IPS DF 6.9 (cell line): ENCODE results near the gene SYTL2.

Experiments used
- DNase-seq: peaks from one replicate; pipeline ENCODE4 v3.0.0-alpha.2; 2013; ENCODE audit warnings: low read depth, low spot score
- H3K27ac ChIP-seq: one replicate; pipeline ENCODE4 v1.5.1; 2013; ENCODE audit warnings: low read length, control low read depth
- H3K27me3 ChIP-seq: 2 replicates; pipeline ENCODE4 v1.6.1; 2013; ENCODE audit warnings: mild to moderate bottlenecking, low read length; ENCODE audit not compliant: control insufficient read depth, insufficient read depth
- H3K36me3 ChIP-seq: 2 replicates; pipeline ENCODE4 v1.6.1; 2013; ENCODE audit warnings: low read length; ENCODE audit not compliant: control insufficient read depth, insufficient read depth
- H3K4me1 ChIP-seq: 2 replicates; pipeline ENCODE4 v1.6.1; 2013; ENCODE audit warnings: low read length; ENCODE audit not compliant: control insufficient read depth, insufficient read depth
- H3K4me3 ChIP-seq: 2 replicates; pipeline ENCODE4 v1.5.1; 2013; ENCODE audit warnings: mild to moderate bottlenecking, low read length
- H3K9me3 ChIP-seq: 2 replicates; pipeline ENCODE4 v1.6.1; 2013; ENCODE audit warnings: low read length, inconsistent platforms; ENCODE audit not compliant: control insufficient read depth, insufficient read depth
- WGBS: extraction: QIAGEN DNeasy Blood & Tissue Kit; methylation state at CpG from one replicate; pipeline ENCODE4 v1.1.7; 2013; ENCODE audit warnings: mixed read lengths, missing lambda C conversion rate; ENCODE audit not compliant: insufficient read length, insufficient coverage; 5-methylcytosine and 5-hydroxymethylcytosine counted together

SYTL2 gene

DNA sequence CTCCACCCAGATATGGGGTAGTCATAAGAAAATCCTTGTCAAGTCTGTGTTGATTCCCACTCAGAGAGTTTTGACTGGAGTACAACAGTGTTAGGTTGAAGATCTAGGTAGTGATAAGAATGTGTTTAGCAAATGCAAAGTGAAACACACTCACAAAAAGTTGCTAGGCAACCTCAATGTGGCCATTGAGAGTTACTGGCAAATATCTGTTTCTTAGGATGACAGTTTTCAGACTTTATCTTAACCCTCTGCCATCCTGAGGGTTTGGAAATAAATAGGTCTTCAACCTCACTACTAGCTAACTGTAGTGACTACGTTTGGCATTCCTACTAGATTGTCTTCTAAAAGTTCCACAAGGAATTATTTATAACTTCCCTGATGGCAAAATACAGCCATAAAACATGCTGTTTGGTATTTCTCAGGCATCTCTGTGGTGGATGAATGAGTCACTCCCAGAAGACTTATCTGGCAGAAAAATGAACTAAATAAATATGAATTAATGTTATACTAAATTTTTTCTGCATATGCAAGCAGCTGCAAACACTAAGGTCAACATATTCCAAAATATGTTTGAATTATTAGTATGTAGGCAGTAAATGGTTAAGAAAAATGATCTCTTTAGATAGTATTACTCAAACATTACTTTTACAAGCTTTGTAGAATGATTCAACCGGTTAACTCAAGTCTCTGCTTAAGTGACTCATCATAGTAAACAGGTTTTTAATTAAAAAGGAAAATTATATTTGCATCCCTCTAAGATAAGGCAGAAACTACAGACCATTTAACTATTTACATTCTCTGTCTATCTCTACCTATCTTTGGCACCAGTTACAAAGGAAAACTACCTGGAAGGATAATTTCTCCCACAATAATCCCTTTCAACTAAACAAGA is 17.1 kb upstream of the SYTL2 start:
- Histone ChIP-seq H3K27me3 (no peaks in the 10 kb centered on the region), H3K4me1 (no peaks in the 10 kb centered on the region), H3K27ac (no peak overlapping the region), H3K4me3 (no peak overlapping the region), H3K36me3 (no peaks in the 10 kb centered on the region), H3K9me3 (no peaks in the 10 kb centered on the region)
- no CpG with 5 or more reads among the region's 2 CpGs for WGBS
- DNase-seq: no peak

DNA sequence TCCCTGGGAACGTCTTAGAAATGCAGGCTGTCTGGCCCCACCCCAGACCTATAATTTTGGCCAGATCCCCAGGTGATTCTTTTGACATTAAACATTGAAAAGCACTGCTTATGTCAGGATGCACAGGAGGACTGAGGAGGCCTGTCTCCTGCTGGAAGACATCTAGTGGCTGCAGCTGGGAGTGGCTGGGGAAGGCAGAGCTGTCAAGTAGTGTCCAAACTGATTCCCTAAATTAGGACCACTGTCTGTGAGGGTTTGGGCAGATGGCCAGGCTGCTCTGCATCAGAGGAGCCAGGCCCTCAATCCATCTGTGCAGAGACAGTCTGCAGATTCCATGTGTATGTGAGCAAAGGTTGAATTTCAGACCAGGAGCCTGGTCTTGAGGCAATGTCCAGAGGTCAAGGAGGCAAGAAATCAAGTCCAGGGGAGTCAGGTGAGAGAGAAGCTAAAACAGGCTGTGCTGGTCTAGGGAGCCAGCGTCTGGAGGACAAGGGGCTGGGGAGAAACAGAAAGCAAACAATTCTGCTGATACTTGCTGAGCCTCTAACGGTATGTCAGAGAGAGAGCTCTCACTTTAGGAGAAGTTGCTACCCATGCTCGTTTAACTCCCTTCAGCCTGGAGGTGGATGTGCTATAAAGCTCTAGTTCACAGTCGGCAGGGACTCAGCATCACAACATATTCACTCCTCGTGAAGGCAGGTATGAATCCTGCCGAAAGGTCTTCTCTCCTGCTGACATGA is 15.3 kb upstream of the SYTL2 start:
- no peak overlapping the region for H3K27ac ChIP-seq
- no peaks in the 10 kb centered on the region for H3K4me1 ChIP-seq
- DNase-seq: no peak
- H3K36me3 ChIP-seq: no peaks in the 10 kb centered on the region
- H3K27me3 ChIP-seq: no peaks in the 10 kb centered on the region
- no CpG with 5 or more reads among the region's 7 CpGs for WGBS
- H3K4me3 ChIP-seq: no peak overlapping the region
- no peaks in the 10 kb centered on the region for H3K9me3 ChIP-seq

DNA sequence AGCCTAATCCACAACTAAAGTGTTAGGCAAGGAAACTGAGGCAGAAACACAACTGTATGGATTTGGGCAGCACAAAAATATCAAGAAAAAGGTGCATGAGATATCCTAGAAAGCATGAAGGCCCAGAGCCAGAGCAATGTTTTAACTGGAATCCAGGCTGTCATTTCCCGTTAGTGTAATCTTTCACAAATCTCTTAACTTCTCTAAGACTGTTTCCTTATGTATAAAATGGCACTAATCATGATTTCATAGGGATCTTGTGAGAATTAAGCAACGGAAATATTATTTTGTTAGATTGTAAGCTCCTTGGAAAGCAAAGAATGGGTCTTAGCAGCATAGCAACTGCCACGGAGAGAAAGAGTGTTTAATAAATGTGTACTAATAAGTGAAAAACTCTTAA is 14.7 kb upstream of the SYTL2 start:
- Histone ChIP-seq H3K4me3 (no peak overlapping the region), H3K27me3 (no peaks in the 10 kb centered on the region), H3K4me1 (no peaks in the 10 kb centered on the region), H3K9me3 (no peaks in the 10 kb centered on the region), H3K36me3 (no peaks in the 10 kb centered on the region), H3K27ac (no peak overlapping the region)
- no peak for DNase-seq
- no CpG with 5 or more reads among the region's 3 CpGs for WGBS

DNA sequence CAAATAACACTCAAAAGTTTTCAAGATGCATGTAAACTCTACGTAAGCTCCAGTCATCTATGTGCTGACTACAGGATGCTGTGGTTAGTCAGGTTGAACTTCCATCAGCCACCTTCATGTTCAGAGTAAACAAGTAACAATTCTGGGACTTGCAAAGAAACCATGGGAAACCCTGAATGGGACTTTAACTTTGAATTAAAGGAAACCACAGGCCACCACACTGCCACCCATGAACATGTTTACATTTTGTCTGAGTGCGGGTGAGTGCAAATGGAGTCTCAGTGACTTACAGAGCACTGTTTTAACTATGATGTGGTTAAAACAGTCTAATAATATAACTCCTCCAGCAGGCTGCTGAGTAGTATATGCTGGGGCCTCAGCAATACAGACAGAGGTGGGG is 12.9 kb upstream of the SYTL2 start:
- H3K36me3 ChIP-seq: no peaks in the 10 kb centered on the region
- WGBS: no CpG with 5 or more reads among the region's 2 CpGs
- DNase-seq: no peak
- H3K4me1 ChIP-seq: no peaks in the 10 kb centered on the region
- no peak overlapping the region for H3K4me3 ChIP-seq
- no peaks in the 10 kb centered on the region for H3K9me3 ChIP-seq
- H3K27me3 ChIP-seq: no peaks in the 10 kb centered on the region
- H3K27ac ChIP-seq: no peak overlapping the region

DNA sequence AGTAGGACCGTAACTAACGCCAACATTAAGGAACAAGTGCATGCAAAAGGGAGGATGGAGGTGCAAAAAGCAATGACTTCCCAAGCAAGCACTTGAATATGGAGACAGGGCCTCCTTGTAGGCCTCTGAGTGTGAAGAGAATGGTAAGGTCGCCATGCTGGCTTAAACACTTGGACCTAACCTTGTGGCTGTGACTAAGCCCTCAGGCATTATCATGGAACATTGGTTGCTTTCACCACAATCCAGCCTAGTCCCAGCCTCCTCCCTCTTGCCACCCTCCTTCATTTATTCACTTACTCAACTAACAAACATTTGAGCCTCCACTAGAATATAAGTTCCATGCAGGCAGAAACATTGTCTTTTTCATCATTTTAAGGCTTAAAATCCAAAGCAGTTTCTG is 11.9 kb upstream of the SYTL2 start:
- no peaks in the 10 kb centered on the region for H3K27me3 ChIP-seq
- no peaks in the 10 kb centered on the region for H3K9me3 ChIP-seq
- WGBS: no CpG with 5 or more reads among the region's 3 CpGs
- no peaks in the 10 kb centered on the region for H3K36me3 ChIP-seq
- no peak overlapping the region for H3K27ac ChIP-seq
- H3K4me1 ChIP-seq: no peaks in the 10 kb centered on the region
- DNase-seq: no peak
- no peak overlapping the region for H3K4me3 ChIP-seq

DNA sequence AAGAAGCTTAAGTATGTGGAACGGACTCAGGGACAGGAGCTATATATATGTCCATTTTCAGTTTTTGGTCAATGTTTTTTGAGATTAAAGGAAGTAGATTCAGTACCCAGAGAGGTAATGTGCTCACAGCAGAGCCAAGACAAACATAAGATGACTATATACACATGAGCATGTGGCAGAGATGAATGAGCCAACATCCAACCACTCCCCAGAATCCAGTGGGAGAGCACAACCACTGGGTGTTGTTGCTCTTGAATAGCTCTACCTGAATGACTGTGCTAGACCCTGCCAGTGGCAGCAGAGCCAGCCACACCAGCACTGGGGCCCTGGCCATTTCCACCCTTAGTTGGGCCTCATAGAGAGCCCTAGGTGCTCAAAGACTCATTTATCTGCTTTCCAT is 10.7 kb upstream of the SYTL2 start:
- WGBS: no CpG with 5 or more reads among the region's 1 CpG
- H3K36me3 ChIP-seq: no peaks in the 10 kb centered on the region
- no peaks in the 10 kb centered on the region for H3K4me1 ChIP-seq
- no peak overlapping the region for H3K27ac ChIP-seq
- H3K9me3 ChIP-seq: no peaks in the 10 kb centered on the region
- no peak for DNase-seq
- no peak overlapping the region for H3K4me3 ChIP-seq
- no peaks in the 10 kb centered on the region for H3K27me3 ChIP-seq

DNA sequence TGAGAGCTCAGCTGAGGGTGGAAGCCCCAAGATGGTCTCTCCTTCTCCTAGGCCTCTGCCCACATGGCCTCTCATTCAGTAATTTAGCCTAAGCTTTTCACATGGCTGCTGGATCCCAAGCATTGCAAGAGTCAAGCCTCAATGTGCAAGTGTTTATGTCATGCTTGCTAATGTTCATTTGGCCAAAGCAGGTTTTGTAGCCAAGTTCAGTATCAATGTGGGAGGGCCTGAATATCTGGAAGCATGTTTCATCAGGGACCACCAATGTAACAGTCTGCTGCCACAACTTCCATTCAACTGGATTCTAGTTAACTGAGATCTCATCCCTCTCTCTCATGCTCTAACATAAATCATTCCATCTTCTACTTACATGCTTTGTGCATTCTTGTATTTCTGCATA is 8.5 kb upstream of the SYTL2 start:
- DNase-seq: no peak
- no peaks in the 10 kb centered on the region for H3K4me1 ChIP-seq
- H3K27ac ChIP-seq: no peak overlapping the region
- no peaks in the 10 kb centered on the region for H3K36me3 ChIP-seq
- H3K9me3 ChIP-seq: no peaks in the 10 kb centered on the region
- no peaks in the 10 kb centered on the region for H3K27me3 ChIP-seq
- no peak overlapping the region for H3K4me3 ChIP-seq

DNA sequence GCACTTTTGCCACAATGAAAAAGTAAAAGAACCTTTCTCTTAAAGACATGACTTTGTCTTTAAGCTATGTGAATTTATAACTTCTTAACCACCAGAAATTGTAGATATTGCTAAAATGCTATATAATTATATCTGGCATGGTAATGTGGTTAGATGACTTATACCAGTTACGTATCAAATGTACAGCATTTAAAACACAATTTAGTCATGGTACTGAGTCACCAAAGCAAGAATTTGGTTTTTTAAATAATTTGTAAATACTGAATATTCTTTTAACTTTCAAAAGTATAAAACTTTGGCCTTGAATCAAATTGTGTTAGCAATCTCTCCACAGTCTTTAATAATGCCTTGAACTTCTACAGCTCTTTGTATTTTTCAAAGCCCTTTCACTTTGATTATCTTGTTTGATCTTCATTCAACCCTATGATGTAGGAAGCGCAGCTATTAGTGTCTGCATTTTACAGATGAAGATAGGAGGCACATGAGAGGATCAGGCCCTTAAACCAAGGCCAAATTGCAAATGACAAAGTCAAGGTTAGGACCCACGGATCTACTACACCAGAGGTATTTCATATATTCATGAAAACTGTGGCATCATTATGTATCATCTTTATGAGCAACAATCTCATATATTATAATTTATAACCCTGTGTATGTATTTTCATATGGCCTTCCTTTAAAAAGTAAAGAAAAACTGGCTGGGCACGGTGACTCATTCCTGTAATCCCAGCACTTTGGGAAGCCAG is 4.4 kb upstream of the SYTL2 start:
- no peak overlapping the region for H3K4me3 ChIP-seq
- H3K27ac ChIP-seq: no peak overlapping the region
- no peaks in the 10 kb centered on the region for H3K36me3 ChIP-seq
- DNase-seq: no peak
- no CpG with 5 or more reads among the region's 4 CpGs for WGBS
- no peaks in the 10 kb centered on the region for H3K9me3 ChIP-seq
- no peaks in the 10 kb centered on the region for H3K4me1 ChIP-seq
- no peaks in the 10 kb centered on the region; the same call in 1 of the 2 replicates for H3K27me3 ChIP-seq

DNA sequence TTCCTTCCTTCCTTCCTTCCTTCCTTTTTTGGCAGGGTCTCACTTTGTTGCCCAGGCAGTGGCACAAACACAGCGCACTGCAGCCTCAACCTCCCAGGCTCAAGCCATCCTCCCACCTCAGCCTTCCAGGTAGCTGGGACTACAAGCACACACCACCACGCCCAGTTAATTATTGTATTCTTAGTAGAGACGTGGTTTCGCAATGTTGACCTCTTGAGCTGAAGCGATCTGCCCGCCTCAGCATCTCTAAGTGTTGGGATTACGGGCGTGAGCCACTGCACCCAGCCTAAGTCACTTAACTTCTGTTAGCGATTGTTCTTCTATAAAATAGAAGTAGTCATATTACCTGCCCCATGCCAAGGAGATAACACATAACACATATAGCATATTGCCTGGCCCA is 2.8 kb upstream of the SYTL2 start:
- DNase-seq: no peak
- Histone ChIP-seq H3K9me3 (no peaks in the 10 kb centered on the region), H3K36me3 (no peaks in the 10 kb centered on the region), H3K27ac (no peak overlapping the region), H3K4me3 (no peak overlapping the region), H3K4me1 (no peaks in the 10 kb centered on the region), H3K27me3 (no peaks in the 10 kb centered on the region; the same call in 1 of the 2 replicates)
- no CpG with 5 or more reads among the region's 9 CpGs for WGBS

DNA sequence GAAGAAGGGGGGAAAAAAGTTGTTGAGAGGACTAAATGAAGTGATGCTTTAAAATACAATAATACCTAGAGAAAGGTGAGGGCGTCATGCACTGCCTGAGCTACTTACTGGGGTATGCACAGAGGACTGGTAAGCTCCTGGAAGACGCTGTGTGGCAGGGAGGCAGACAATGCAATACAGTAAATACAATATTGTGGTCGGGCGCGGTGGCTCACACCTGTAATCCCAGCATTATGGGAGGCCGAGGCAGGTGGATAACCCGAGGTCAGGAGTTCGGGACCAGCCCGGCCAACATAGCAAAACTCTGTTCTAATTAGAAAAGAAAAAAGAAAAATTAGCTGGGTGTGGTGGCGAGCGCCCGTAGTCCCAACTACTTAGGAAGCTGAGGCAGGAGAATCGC is 683 bp upstream of the SYTL2 start:
- Histone ChIP-seq H3K27ac (no peak overlapping the region), H3K4me1 (no peaks in the 10 kb centered on the region), H3K4me3 (peak overlapping the region; percentile 55; the same call in 1 of the 2 replicates), H3K36me3 (no peaks in the 10 kb centered on the region), H3K27me3 (no peaks in the 10 kb centered on the region; the same call in 1 of the 2 replicates), H3K9me3 (no peaks in the 10 kb centered on the region)
- DNase-seq: no peak
- WGBS: no CpG with 5 or more reads among the region's 13 CpGs
